Measurements from ENCODE around the gene IQSEC1.

DNA sequence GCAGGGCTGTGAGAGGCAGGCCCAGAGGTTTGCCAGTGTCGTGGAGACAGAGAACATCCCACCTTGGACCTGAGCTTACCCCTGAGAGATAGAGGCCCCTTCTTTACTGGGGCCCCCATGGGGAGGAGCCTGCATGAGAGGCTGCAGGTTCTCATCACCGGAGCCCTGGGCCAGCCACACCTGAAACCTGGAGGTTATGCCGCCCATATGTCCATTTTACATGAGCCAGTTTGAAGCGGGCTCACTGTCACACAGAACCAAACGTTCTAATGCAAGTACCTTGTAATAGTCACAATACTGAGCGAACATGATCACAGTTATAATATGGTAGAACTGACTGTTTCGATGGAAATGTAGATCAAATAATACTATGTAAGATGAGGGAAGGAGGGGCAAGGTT lies 6.3 kb upstream of the IQSEC1 start:
- TF ChIP-seq POLR2AphosphoS5 (IDR thresholded peaks at IDR 0.05; ENCODE audit: low read length), result no peak
- TF ChIP-seq, protein P1, sequence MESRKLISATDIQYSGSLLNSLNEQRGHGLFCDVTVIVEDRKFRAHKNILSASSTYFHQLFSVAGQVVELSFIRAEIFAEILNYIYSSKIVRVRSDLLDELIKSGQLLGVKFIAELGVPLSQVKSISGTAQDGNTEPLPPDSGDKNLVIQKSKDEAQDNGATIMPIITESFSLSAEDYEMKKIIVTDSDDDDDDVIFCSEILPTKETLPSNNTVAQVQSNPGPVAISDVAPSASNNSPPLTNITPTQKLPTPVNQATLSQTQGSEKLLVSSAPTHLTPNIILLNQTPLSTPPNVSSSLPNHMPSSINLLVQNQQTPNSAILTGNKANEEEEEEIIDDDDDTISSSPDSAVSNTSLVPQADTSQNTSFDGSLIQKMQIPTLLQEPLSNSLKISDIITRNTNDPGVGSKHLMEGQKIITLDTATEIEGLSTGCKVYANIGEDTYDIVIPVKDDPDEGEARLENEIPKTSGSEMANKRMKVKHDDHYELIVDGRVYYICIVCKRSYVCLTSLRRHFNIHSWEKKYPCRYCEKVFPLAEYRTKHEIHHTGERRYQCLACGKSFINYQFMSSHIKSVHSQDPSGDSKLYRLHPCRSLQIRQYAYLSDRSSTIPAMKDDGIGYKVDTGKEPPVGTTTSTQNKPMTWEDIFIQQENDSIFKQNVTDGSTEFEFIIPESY (IDR thresholded peaks at IDR 0.05), result no peak
- no peak for TF ChIP-seq ATF7 (IDR thresholded peaks at IDR 0.05; ENCODE audit: low read depth)
- TF ChIP-seq, protein P2, sequence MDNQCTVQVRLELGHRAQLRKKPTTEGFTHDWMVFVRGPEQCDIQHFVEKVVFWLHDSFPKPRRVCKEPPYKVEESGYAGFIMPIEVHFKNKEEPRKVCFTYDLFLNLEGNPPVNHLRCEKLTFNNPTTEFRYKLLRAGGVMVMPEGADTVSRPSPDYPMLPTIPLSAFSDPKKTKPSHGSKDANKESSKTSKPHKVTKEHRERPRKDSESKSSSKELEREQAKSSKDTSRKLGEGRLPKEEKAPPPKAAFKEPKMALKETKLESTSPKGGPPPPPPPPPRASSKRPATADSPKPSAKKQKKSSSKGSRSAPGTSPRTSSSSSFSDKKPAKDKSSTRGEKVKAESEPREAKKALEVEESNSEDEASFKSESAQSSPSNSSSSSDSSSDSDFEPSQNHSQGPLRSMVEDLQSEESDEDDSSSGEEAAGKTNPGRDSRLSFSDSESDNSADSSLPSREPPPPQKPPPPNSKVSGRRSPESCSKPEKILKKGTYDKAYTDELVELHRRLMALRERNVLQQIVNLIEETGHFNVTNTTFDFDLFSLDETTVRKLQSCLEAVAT (IDR thresholded peaks at IDR 0.05), result no peak
- TF ChIP-seq, protein P3, sequence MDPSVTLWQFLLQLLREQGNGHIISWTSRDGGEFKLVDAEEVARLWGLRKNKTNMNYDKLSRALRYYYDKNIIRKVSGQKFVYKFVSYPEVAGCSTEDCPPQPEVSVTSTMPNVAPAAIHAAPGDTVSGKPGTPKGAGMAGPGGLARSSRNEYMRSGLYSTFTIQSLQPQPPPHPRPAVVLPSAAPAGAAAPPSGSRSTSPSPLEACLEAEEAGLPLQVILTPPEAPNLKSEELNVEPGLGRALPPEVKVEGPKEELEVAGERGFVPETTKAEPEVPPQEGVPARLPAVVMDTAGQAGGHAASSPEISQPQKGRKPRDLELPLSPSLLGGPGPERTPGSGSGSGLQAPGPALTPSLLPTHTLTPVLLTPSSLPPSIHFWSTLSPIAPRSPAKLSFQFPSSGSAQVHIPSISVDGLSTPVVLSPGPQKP (IDR thresholded peaks at IDR 0.05; ENCODE audit: low read depth, low read length), result no peak
- TF ChIP-seq, protein P4, sequence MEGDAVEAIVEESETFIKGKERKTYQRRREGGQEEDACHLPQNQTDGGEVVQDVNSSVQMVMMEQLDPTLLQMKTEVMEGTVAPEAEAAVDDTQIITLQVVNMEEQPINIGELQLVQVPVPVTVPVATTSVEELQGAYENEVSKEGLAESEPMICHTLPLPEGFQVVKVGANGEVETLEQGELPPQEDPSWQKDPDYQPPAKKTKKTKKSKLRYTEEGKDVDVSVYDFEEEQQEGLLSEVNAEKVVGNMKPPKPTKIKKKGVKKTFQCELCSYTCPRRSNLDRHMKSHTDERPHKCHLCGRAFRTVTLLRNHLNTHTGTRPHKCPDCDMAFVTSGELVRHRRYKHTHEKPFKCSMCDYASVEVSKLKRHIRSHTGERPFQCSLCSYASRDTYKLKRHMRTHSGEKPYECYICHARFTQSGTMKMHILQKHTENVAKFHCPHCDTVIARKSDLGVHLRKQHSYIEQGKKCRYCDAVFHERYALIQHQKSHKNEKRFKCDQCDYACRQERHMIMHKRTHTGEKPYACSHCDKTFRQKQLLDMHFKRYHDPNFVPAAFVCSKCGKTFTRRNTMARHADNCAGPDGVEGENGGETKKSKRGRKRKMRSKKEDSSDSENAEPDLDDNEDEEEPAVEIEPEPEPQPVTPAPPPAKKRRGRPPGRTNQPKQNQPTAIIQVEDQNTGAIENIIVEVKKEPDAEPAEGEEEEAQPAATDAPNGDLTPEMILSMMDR (IDR thresholded peaks at IDR 0.05 in 2 of 3, conservative IDR thresholded peaks at IDR 0.05 in 1 of 3; ENCODE audit: control insufficient read depth in 2 of 3, extremely low read depth in 1 of 3, insufficient read depth in 1 of 3, low read depth in 3 of 3, low read length in 3 of 3), result no peak
- no peak for TF ChIP-seq ETV6 (conservative IDR thresholded peaks at IDR 0.05 in 1 of 2, IDR thresholded peaks at IDR 0.05 in 1 of 2; ENCODE audit: borderline replicate concordance in 1 of 2, low read depth in 1 of 2)
- no peak for TF ChIP-seq POLR2A (IDR thresholded peaks at IDR 0.05; ENCODE audit: low read depth, low read length)
- TF ChIP-seq, protein P5, sequence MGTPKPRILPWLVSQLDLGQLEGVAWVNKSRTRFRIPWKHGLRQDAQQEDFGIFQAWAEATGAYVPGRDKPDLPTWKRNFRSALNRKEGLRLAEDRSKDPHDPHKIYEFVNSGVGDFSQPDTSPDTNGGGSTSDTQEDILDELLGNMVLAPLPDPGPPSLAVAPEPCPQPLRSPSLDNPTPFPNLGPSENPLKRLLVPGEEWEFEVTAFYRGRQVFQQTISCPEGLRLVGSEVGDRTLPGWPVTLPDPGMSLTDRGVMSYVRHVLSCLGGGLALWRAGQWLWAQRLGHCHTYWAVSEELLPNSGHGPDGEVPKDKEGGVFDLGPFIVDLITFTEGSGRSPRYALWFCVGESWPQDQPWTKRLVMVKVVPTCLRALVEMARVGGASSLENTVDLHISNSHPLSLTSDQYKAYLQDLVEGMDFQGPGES (IDR thresholded peaks at IDR 0.05), result no peak
- TF ChIP-seq BACH1 (IDR thresholded peaks at IDR 0.05; ENCODE audit: borderline replicate concordance), result no peak
- TF ChIP-seq TARDBP (IDR thresholded peaks at IDR 0.05; ENCODE audit: borderline replicate concordance), result no peak
- no peak for TF ChIP-seq ZNF274 (IDR thresholded peaks at IDR 0.05; ENCODE audit: insufficient read depth, insufficient read length)

Data from GM12878 (cell line).